OCI-LY3 (cell line): ENCODE results near the gene ERLEC1.
"Not testable (repeated sequence)": the region's sequence is repeated elsewhere in the genome, so short reads cannot be mapped to it uniquely, and the experiment has no call there.

ENCODE experiments used
- H2AFZ ChIP-seq: fragments of 200-600, 300-600 bp; shearing (Covaris generic); 2 replicates; pipeline ENCODE4 v1.6.0; 2014; ENCODE audit warnings: antibody characterized with exemption, low read depth, low read length
- H3K27ac ChIP-seq: fragments of 200-600, 300-600 bp; sonication (generic); 2 replicates; pipeline ENCODE4 v1.5.1; 2014; ENCODE audit warnings: mild to moderate bottlenecking, low read length, moderate library complexity, mixed read lengths
- H3K27me3 ChIP-seq: fragments of 200-600, 300-600 bp; sonication (generic); 2 replicates; pipeline ENCODE4 v1.6.1; 2014; ENCODE audit warnings: low read depth, low read length, mixed read lengths
- H3K36me3 ChIP-seq: fragments of 200-600, 300-600 bp; sonication (generic); replicated peaks from 2 replicates; pipeline ENCODE3; 2014; ENCODE audit warnings: low read depth, low read length, mixed read lengths
- H3K4me1 ChIP-seq: fragments of 300-600, 200-600 bp; sonication (generic); 2 replicates; pipeline ENCODE4 v1.6.1; 2014; ENCODE audit warnings: low read length, mixed read lengths
- H3K4me2 ChIP-seq: fragments of 200-600, 300-600 bp; sonication (generic); 2 replicates; pipeline ENCODE4 v1.6.1; 2014; ENCODE audit warnings: low read length, mixed read lengths
- H3K4me3 ChIP-seq: fragments of 300-600, 200-600 bp; sonication (generic); 2 replicates; pipeline ENCODE4 v1.5.1; 2014; ENCODE audit warnings: antibody characterized with exemption, mild to moderate bottlenecking, low read length, moderate library complexity
- H3K79me2 ChIP-seq: fragments of 300-600, 200-600 bp; shearing (Covaris generic); 2 replicates; pipeline ENCODE4 v1.6.1; 2014; ENCODE audit warnings: mild to moderate bottlenecking, low read length, mixed read lengths
- H3K9ac ChIP-seq: fragments of 300-600, 200-600 bp; shearing (Covaris generic); 2 replicates; pipeline ENCODE4 v1.6.0; 2014; ENCODE audit warnings: mild to moderate bottlenecking, low read length, moderate library complexity
- H3K9me3 ChIP-seq: fragments of 200-600, 300-600 bp; shearing (Covaris generic); 2 replicates; pipeline ENCODE4 v1.6.1; 2014; ENCODE audit warnings: low read length, mixed read lengths; ENCODE audit not compliant: insufficient read depth
- H4K20me1 ChIP-seq: fragments of 200-600, 300-600 bp; sonication (generic); 2 replicates; pipeline ENCODE4 v1.6.1; 2016; ENCODE audit warnings: low read length, mixed read lengths; ENCODE audit not compliant: insufficient read depth
- EZH2phosphoT487 ChIP-seq: fragments of 200-600 bp; shearing (Covaris generic); IDR thresholded peaks from 2 replicates; pipeline ENCODE4 v1.6.1; 2018; ENCODE audit warnings: antibody characterized with exemption, mixed run types, low read depth
- TF ChIP-seq, protein P1 (sequence below): fragments of 200-600, 300-600 bp; sonication (generic); IDR thresholded peaks from 2 replicates; pipeline ENCODE4 v1.5.1; 2014; ENCODE audit warnings: antibody characterized with exemption, low read length, low read depth

ERLEC1 gene

GRCh38 chr2:53842891-53843290 lies 56.0 kb downstream of the ERLEC1 start:
- Histone ChIP-seq H3K27ac (no peak overlapping the region), H3K4me1 (no peaks in the 10 kb centered on the region), H3K36me3 (no peaks in the 10 kb centered on the region), H3K4me3 (no peak overlapping the region), H3K9me3 (no peaks in the 10 kb centered on the region), H2AFZ (no peak overlapping the region), H3K4me2 (no peak overlapping the region), H3K27me3 (no peaks in the 10 kb centered on the region), H3K9ac (no peak overlapping the region), H3K79me2 (no peaks in the 10 kb centered on the region), H4K20me1 (no peaks in the 10 kb centered on the region)
- TF ChIP-seq EZH2phosphoT487 = no peak
- TF ChIP-seq, protein P1, sequence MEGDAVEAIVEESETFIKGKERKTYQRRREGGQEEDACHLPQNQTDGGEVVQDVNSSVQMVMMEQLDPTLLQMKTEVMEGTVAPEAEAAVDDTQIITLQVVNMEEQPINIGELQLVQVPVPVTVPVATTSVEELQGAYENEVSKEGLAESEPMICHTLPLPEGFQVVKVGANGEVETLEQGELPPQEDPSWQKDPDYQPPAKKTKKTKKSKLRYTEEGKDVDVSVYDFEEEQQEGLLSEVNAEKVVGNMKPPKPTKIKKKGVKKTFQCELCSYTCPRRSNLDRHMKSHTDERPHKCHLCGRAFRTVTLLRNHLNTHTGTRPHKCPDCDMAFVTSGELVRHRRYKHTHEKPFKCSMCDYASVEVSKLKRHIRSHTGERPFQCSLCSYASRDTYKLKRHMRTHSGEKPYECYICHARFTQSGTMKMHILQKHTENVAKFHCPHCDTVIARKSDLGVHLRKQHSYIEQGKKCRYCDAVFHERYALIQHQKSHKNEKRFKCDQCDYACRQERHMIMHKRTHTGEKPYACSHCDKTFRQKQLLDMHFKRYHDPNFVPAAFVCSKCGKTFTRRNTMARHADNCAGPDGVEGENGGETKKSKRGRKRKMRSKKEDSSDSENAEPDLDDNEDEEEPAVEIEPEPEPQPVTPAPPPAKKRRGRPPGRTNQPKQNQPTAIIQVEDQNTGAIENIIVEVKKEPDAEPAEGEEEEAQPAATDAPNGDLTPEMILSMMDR = no peak

DNA sequence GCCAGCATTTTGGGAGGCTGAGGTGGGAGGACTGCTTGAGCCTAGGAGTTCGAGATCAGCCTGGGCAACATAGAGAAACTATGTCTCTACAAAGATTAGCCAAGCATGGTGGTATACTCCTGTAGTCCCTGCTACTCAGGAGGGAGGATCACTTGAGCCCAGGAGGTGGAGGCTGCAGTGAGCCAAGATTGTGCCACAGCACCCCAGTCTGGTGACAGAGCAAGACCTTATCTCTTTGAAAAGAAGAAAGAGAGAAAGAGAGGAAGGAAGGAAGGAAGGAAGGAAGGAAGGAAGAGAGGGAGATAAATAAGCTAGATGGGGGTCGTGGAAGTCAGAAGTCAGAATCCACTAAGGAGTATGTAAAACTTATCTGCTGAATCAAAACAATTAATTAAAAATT lies 56.8 kb downstream of the ERLEC1 start:
- no peaks in the 10 kb centered on the region for H3K4me1 ChIP-seq
- H4K20me1 ChIP-seq = no peaks in the 10 kb centered on the region
- H3K36me3 ChIP-seq = no peaks in the 10 kb centered on the region
- H3K4me2 ChIP-seq = no peak overlapping the region
- no peak overlapping the region for H3K4me3 ChIP-seq
- no peaks in the 10 kb centered on the region for H3K79me2 ChIP-seq
- H3K9me3 ChIP-seq = no peaks in the 10 kb centered on the region
- H2AFZ ChIP-seq = no peak overlapping the region
- no peaks in the 10 kb centered on the region for H3K27me3 ChIP-seq
- no peak overlapping the region for H3K9ac ChIP-seq
- TF ChIP-seq, protein P1 = no peak
- no peak overlapping the region for H3K27ac ChIP-seq

DNA sequence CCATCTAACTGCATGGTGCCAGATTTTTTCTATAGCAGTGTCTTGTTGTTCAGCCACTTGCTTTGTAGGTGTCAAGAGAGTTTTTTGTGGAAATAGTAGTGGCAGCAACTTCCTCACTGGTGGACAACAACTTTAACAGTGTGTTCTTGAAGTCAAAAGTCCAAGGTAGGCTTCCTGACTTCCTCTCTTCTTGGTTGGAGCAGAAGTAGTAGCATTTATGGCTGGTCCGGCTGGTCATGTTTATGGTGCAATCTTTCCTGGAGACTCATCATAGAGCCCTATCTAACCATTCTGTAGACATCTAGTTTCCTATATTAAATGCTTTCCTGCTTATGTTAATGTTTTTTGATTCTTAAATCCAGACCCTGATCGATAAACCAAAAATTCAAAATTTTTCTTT lies 61.2 kb downstream of the ERLEC1 start:
- Histone ChIP-seq H3K79me2 (no peaks in the 10 kb centered on the region), H3K27ac (no peak overlapping the region), H3K4me2 (no peak overlapping the region), H3K9me3 (no peaks in the 10 kb centered on the region), H4K20me1 (no peaks in the 10 kb centered on the region), H3K4me1 (no peaks in the 10 kb centered on the region), H2AFZ (no peak overlapping the region), H3K9ac (no peak overlapping the region), H3K36me3 (peaks cover 5% of the 10 kb centered on the region), H3K4me3 (no peak overlapping the region), H3K27me3 (no peaks in the 10 kb centered on the region)
- TF ChIP-seq EZH2phosphoT487 = no peak
- TF ChIP-seq, protein P1 = no peak

GRCh38 chr2:53851052-53851757 lies 64.4 kb downstream of the ERLEC1 start:
- not testable (repeated sequence) for H2AFZ ChIP-seq, H3K9me3 ChIP-seq, H3K9ac ChIP-seq, H3K4me2 ChIP-seq, H3K79me2 ChIP-seq, H3K27me3 ChIP-seq, H3K4me3 ChIP-seq, H4K20me1 ChIP-seq, H3K4me1 ChIP-seq, H3K27ac ChIP-seq
- peaks cover 10% of the 10 kb centered on the region for H3K36me3 ChIP-seq
